Adrenal gland (tissue), 12 donors: ENCODE data around the gene GPR27. TPM values are rescaled to one million over a fixed set of nuclear protein-coding genes. Genes with fewer than 3 reads are reported as not detected.

Experiments
- DNase-seq, 7 donors: peaks; one replicate each; pipeline ENCODE4 v3.0.0-alpha.2; 2019 to 2020
- H3K27ac ChIP-seq, 5 donors: fragments of 200-600 bp; sonication (generic) in 4 of 5; 1 replicate in 3 of 5; 2 replicates in 2 of 5; pipeline versions ENCODE4 v1.5.1 to v1.8.0; 2016 to 2020; ENCODE audit warnings: mild to moderate bottlenecking in 1 of 5
- H3K27me3 ChIP-seq: fragments of 200-600 bp; 2 replicates; pipeline ENCODE4 v1.8.0; 2021
- H3K36me3 ChIP-seq, 2 donors: fragments of 200-600 bp; replicated peaks in 1 of 2; 1 replicate in 1 of 2; 2 replicates in 1 of 2; pipeline versions ENCODE4 v1.5.1 to v1.8.0; 2018 to 2022
- H3K4me1 ChIP-seq, 2 donors: fragments of 200-600 bp; replicated peaks in 1 of 2; 1 replicate in 1 of 2; 2 replicates in 1 of 2; pipeline versions ENCODE4 v1.5.1 to v1.8.0; 2018 to 2021
- H3K4me3 ChIP-seq, 4 donors: fragments of 200-600 bp; sonication (generic) in 3 of 4; one replicate each; pipeline ENCODE4 v1.5.1; 2016 to 2018
- H3K9me3 ChIP-seq, 3 donors: fragments of 200-600 bp; sonication (generic) in 1 of 3; replicated peaks in 1 of 3; 1 replicate in 2 of 3; 2 replicates in 1 of 3; pipeline versions ENCODE4 v1.5.1 to v1.8.0; 2016 to 2021
- POLR2A ChIP-seq, 2 donors: fragments of 450-650 bp; IDR thresholded peaks; one replicate each; pipeline ENCODE4 v1.6.1; 2017; ENCODE audit warnings: antibody characterized with exemption in 2 of 2, mild to moderate bottlenecking in 2 of 2, moderate library complexity in 1 of 2
- WGBS, 4 donors: extraction: QIAGEN DNeasy Blood & Tissue Kit in 2 of 4; methylation state at CpG; one replicate each; pipeline versions ENCODE4 v1.1.5 to v1.1.7; 2013 to 2017; 5-methylcytosine and 5-hydroxymethylcytosine counted together
- intact Hi-C, 2 donors: fragments of 100-400 bp; cut with DNase I; formaldehyde crosslinking; loops; one replicate each; pipeline versions ENCODE4 v1.14.1 to v1.15.0; 2022 to 2023
- polyA plus RNA-seq, 3 donors: library from polyadenylated mRNA; stranded (reverse); fragments of 200-250 nt in 2 of 3; fragments of 350-450 nt in 1 of 3; fragmentation: Illumina TruSeq in 1 of 3; extraction: RNeasy Lipid Tissue Mini Kit (QIAGEN cat#74804) in 1 of 3; gene quantifications; one replicate each; pipeline ENCODE4 v1.2.3, GENCODE V29; 2013 to 2014
- total RNA-seq, 9 donors: library from RNA; depleted of rRNA in 4 of 9; stranded (reverse); fragments of >200 nt in 4 of 9; fragments of 120-200 nt in 1 of 9; fragmentation: NEBNext Ultra II Directional in 1 of 9; extraction: Animal tissue kit (Norgen Biotek cat#: 25700) in 1 of 9; gene quantifications; one replicate each; pipeline versions ENCODE4 v1.1.0 to v1.2.4, GENCODE V29; 2013 to 2023
- TF ChIP-seq, protein P1 (sequence below), 6 experiments: fragments of 450-650 bp in 4 of 6; fragments of 200-600 bp in 2 of 6; sonication (generic) in 1 of 6; IDR thresholded peaks; 1 replicate in 5 of 6; 2 replicates in 1 of 6; pipeline versions ENCODE4 v1.5.1 to v1.8.0; 2016 to 2021; ENCODE audit warnings: antibody characterized with exemption in 6 of 6, mild to moderate bottlenecking in 2 of 6, moderate library complexity in 1 of 6
- donor health status: healthy with polysubstance abuse.
- donor health status: Bipolar disorder and iron deficiency.
- donor health status: DM: yes; HTN: yes; CAD: no.
- donor health status: DM: no; HTN: no; CAD: no.
- donor health status: DM: no; HTN: no; CAD: no.
- donor health status: DM: yes; HTN: yes; CAD: no.

GPR27 gene
- total and polyA plus RNA-seq, 12 donors = 0.48 to 3.9 (median 1.6) TPM; not detected in 1

DNA sequence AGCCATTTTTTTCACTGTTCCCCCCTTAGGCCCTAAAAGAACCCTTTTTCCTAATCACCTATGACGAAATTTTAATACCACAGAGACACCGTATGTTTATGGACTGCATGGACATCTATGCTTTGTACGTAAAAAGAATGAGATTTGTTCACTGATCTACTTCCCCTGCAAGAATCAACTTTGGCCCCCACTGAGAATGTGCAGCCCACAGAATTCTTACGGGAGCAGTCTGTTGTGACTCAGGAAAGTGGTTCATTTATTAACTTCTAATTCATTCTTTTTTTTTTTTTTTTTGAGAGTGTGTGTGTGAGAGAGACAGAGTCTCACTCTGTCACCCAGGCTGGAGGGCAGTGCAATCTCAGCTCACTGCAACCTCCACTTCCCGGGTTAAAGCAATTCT lies 46.1 kb upstream of the GPR27 start:
- intact Hi-C loops = no loop called here
- H3K27me3 ChIP-seq = no peaks in the 10 kb centered on the region
- no peak overlapping the region for H3K27ac ChIP-seq
- peaks cover 0 to 10% of the 10 kb centered on the region in 2 donors for H3K4me1 ChIP-seq
- no peaks in the 10 kb centered on the region for H3K36me3 ChIP-seq
- TF ChIP-seq, protein P1, sequence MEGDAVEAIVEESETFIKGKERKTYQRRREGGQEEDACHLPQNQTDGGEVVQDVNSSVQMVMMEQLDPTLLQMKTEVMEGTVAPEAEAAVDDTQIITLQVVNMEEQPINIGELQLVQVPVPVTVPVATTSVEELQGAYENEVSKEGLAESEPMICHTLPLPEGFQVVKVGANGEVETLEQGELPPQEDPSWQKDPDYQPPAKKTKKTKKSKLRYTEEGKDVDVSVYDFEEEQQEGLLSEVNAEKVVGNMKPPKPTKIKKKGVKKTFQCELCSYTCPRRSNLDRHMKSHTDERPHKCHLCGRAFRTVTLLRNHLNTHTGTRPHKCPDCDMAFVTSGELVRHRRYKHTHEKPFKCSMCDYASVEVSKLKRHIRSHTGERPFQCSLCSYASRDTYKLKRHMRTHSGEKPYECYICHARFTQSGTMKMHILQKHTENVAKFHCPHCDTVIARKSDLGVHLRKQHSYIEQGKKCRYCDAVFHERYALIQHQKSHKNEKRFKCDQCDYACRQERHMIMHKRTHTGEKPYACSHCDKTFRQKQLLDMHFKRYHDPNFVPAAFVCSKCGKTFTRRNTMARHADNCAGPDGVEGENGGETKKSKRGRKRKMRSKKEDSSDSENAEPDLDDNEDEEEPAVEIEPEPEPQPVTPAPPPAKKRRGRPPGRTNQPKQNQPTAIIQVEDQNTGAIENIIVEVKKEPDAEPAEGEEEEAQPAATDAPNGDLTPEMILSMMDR (IDR thresholded peaks at IDR 0.05) = no peak
- TF ChIP-seq POLR2A (IDR thresholded peaks at IDR 0.05) = no peak
- no peaks in the 10 kb centered on the region for H3K9me3 ChIP-seq
- no peak overlapping the region for H3K4me3 ChIP-seq
- DNase-seq = no peak
- 85 to 89% (median 88%) methylated on average over 5 of the region's 5 CpGs for WGBS, 4 donors

DNA sequence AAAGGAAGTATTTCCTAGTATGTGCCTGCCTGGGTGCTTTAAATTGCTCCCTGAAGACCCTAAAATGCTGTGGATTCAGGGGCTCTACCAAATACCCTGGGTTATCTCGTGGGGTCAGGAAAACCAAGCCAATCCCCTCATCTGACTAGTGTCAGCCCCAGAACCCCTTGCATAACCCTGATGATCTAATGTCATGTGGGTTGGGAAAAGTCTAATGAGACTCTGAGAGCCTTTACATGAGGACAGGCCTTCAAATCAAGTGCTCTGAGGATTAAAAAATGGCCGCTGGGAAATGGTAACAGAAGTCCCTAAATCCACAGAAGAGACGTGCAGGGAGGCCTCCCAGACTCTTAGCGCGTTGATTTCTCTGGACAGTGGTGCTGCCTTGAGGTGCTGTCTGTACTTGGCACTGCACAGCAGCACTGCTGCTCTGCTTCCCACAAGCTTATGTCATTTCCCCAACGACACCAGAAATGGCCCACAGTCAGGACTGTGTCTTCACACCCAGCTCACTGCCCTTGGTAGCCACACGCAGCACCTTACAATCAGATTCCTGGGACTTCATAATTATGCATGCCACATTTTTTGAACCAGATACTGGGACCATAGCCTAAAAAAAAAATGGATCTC lies 45.1 kb upstream of the GPR27 start:
- Histone ChIP-seq H3K27me3 (no peaks in the 10 kb centered on the region), H3K4me1 (peaks cover 0 to 5% of the 10 kb centered on the region in 2 donors), H3K4me3 (no peak overlapping the region), H3K9me3 (no peaks in the 10 kb centered on the region), H3K36me3 (no peaks in the 10 kb centered on the region), H3K27ac (no peak overlapping the region)
- DNase-seq = no peak
- intact Hi-C loops = no loop called here
- TF ChIP-seq POLR2A (IDR thresholded peaks at IDR 0.05) = no peak
- TF ChIP-seq, protein P1 (IDR thresholded peaks at IDR 0.05) = no peak
- 77 to 93% (median 78%) methylated on average over 5 to 7 of the region's 7 CpGs for WGBS, 4 donors

DNA sequence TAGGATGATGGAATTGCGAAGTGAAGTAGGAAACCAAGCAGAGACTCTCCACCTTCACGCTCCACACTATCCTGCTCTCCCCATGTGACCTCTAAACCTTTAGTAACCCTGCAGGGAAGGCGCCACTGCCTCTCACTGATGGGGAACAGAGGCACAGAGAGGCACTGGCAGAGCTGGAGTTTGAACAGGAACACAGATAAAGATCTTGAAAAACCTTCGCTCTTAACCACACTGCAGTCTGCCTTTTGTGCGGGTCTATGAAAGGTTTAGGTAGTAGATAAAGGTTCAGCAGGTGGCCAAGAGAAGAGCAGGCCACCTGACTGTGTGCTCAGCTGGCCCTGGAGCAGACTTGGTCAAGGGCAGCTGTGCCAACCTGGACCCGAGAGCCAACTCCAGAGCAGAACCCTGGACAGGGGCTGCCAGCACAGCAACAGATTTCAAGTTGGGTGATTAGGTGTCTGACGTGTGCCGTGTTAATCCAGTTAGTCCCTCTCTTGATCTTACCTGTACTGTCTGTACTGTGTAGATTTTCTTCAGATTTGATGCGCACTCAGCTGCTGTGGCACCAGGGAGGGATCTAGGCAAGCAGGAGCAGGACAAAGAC lies 43.6 kb upstream of the GPR27 start:
- H3K4me3 ChIP-seq = no peak overlapping the region
- H3K27ac ChIP-seq = no peak overlapping the region
- TF ChIP-seq, protein P1 (IDR thresholded peaks at IDR 0.05) = no peak
- TF ChIP-seq POLR2A (IDR thresholded peaks at IDR 0.05) = no peak
- intact Hi-C loops = no loop called here
- no peaks in the 10 kb centered on the region for H3K36me3 ChIP-seq
- WGBS, 4 donors = 90 to 92% (median 91%) methylated on average over 9 of the region's 9 CpGs
- H3K27me3 ChIP-seq = no peaks in the 10 kb centered on the region
- no peaks in the 10 kb centered on the region for H3K4me1 ChIP-seq
- DNase-seq = no peak
- no peaks in the 10 kb centered on the region for H3K9me3 ChIP-seq

DNA sequence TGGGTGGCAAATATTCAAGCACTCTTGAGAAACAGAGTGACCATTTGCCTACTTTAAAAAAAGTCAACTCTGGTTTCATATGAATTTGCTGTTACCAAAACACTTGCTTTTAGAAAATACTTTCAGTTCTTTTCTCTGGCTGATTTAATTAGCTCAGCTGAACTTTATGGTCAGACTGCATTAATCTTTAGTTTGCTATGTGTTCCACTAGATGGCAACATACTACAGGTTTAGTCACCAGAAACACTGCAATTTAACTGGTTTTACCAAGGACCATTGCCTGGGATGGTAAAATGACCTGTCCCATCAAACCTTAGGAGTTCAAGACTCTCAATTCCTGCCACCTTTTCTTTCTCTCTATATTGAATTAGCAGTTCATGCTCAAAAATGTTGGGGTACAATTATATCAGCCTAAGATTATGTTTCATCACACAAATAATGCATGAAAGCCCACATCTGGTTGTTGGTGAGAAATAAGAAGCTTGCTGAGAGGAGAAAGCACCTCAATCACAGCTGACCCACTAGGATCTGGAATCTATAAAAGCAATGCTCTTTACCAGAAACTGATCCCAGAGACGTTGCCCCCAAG lies 42.7 kb upstream of the GPR27 start:
- no peaks in the 10 kb centered on the region for H3K27me3 ChIP-seq
- TF ChIP-seq POLR2A (IDR thresholded peaks at IDR 0.05) = no peak
- TF ChIP-seq, protein P1 (IDR thresholded peaks at IDR 0.05) = peak; percentile 44 to 74 (median 72)
- 9 to 29% (median 19%) methylated on average over 1 of the region's 1 CpG for WGBS, 4 donors
- no peak for DNase-seq
- no peak overlapping the region for H3K4me3 ChIP-seq
- H3K9me3 ChIP-seq = no peaks in the 10 kb centered on the region
- no peaks in the 10 kb centered on the region for H3K4me1 ChIP-seq
- H3K36me3 ChIP-seq = no peaks in the 10 kb centered on the region
- intact Hi-C loops = no loop called here
- no peak overlapping the region for H3K27ac ChIP-seq
